Nucleus accumbens (tissue), 56 donors: ENCODE data around the gene TRANK1.
"Not testable (repeated sequence)": the region's sequence is repeated elsewhere in the genome, so short reads cannot be mapped to it uniquely, and the experiment has no call there.

ENCODE experiments used
- DNase-seq, 56 donors: peaks; one replicate each; lab custom pipeline; 2025; lab: John Stamatoyannopoulos, UW

TRANK1 gene

GRCh38 chr3:36894914-36895313 is 49.9 kb downstream of the TRANK1 start:
- DNase-seq, result no peak

GRCh38 chr3:36893826-36894225 is 51.0 kb downstream of the TRANK1 start:
- no peak for DNase-seq

- peak in 2 of 56 donors; percentile 7 for DNase-seq
Measured at GRCh38 chr3:36893137-36893557, 51.7 kb downstream of the TRANK1 start.

- DNase-seq, result no peak
Measured at GRCh38 chr3:36892457-36893136, 52.3 kb downstream of the TRANK1 start.

GRCh38 chr3:36891701-36892160 is 53.1 kb downstream of the TRANK1 start:
- no peak for DNase-seq

GRCh38 chr3:36891097-36891496 is 53.8 kb downstream of the TRANK1 start:
- DNase-seq, result not testable (repeated sequence)

- no peak for DNase-seq
Measured at GRCh38 chr3:36890261-36890660, 54.6 kb downstream of the TRANK1 start.

GRCh38 chr3:36881735-36882134 is 63.1 kb downstream of the TRANK1 start:
- DNase-seq, result no peak

- DNase-seq, result not testable (repeated sequence)
Measured at GRCh38 chr3:36879842-36880241, 65.0 kb downstream of the TRANK1 start.

- DNase-seq, result no peak
Measured at GRCh38 chr3:36877930-36878685, 66.7 kb downstream of the TRANK1 start.

GRCh38 chr3:36876181-36876936 is 68.5 kb downstream of the TRANK1 start:
- no peak for DNase-seq

GRCh38 chr3:36875397-36875796 is 69.5 kb downstream of the TRANK1 start:
- no peak for DNase-seq

- peak in 6 of 56 donors; percentile 5 to 30 (median 18) for DNase-seq
Measured at GRCh38 chr3:36874424-36874823, 70.4 kb downstream of the TRANK1 start.

GRCh38 chr3:36871379-36872126 is 73.3 kb downstream of the TRANK1 start:
- no peak for DNase-seq

GRCh38 chr3:36868614-36869436 is 76.0 kb downstream of the TRANK1 start:
- peak in 36 of 56 donors; percentile 4 to 76 (median 28) for DNase-seq

- DNase-seq, result no peak
Measured at GRCh38 chr3:36867810-36868209, 77.0 kb downstream of the TRANK1 start.

GRCh38 chr3:36866368-36866767 is 78.5 kb downstream of the TRANK1 start:
- DNase-seq, result no peak

GRCh38 chr3:36864180-36865053 is 80.4 kb downstream of the TRANK1 start:
- no peak for DNase-seq
